Thyroid gland (tissue), 4 donors: ENCODE measurements around the gene CCDC107.

Experiments
- POLR2A ChIP-seq, 2 donors: fragments of 450-650 bp; IDR thresholded peaks; one replicate each; pipeline ENCODE4 v1.6.1; 2017; ENCODE audit warnings: antibody characterized with exemption in 2 of 2, mild to moderate bottlenecking in 2 of 2, moderate library complexity in 1 of 2
- TF ChIP-seq, protein P1 (sequence below), 6 experiments: fragments of 200-600 bp in 3 of 6; fragments of 450-650 bp in 3 of 6; sonication (generic) in 3 of 6; IDR thresholded peaks; one replicate each; pipeline ENCODE4 v1.5.1; 2016 to 2019; ENCODE audit warnings: antibody characterized with exemption in 6 of 6, mild to moderate bottlenecking in 2 of 6, inconsistent platforms in 1 of 6, moderate library complexity in 1 of 6

DNA sequence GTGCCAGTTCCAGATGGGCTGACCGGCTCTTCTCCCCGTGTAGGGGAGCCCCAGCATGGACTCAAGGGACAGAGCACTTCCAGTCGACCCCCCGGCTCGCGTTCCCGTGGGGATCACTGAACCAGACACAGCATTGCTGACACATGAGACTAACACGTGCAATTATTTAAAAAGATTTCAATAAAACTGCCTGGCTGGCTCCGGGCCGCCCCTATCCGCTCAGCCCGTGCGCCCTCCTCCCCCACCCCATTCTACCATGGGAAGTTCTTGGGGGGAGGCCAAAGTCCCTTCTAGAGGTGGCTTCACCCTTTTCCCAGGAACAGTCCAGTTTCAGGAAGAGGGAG, 48.3 kb upstream of the CCDC107 start:
- TF ChIP-seq, protein P1, sequence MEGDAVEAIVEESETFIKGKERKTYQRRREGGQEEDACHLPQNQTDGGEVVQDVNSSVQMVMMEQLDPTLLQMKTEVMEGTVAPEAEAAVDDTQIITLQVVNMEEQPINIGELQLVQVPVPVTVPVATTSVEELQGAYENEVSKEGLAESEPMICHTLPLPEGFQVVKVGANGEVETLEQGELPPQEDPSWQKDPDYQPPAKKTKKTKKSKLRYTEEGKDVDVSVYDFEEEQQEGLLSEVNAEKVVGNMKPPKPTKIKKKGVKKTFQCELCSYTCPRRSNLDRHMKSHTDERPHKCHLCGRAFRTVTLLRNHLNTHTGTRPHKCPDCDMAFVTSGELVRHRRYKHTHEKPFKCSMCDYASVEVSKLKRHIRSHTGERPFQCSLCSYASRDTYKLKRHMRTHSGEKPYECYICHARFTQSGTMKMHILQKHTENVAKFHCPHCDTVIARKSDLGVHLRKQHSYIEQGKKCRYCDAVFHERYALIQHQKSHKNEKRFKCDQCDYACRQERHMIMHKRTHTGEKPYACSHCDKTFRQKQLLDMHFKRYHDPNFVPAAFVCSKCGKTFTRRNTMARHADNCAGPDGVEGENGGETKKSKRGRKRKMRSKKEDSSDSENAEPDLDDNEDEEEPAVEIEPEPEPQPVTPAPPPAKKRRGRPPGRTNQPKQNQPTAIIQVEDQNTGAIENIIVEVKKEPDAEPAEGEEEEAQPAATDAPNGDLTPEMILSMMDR (IDR thresholded peaks at IDR 0.05): no peak
- no peak for TF ChIP-seq POLR2A (IDR thresholded peaks at IDR 0.05)
